ENCODE results near the gene PDIA6.

PDIA6 gene

GRCh38 chr2:10812362-10813162, at the start of gene PDIA6:
Gene PDIA6 (minus strand): TSS chr2:10812785. CDS start chr2:10812696, 89 bp downstream.
- Histone ChIP-seq H3K4me1 (ENCODE audit: low read length) (peaks cover 29% of the 10 kb centered on the region), H3K27ac (ENCODE audit: low read length) (peak within 1 kb of the TSS; percentile 89), H3K4me3 (ENCODE audit: low read length) (peak within 1 kb of the TSS; percentile 97), H3K9ac (ENCODE audit: low read length) (peak within 1 kb of the TSS; percentile 95), H3K9me3 (ENCODE audit: insufficient read depth, low read length) (no peaks in the 10 kb centered on the region), H3K36me3 (replicated peaks; ENCODE audit: low read depth, low read length) (peaks cover 30% of the 10 kb centered on the region), H3K4me2 (ENCODE audit: low read length) (peak within 1 kb of the TSS; percentile 94), H2AFZ (ENCODE audit: low read depth, low read length) (peak within 1 kb of the TSS; percentile 66; the same call in 1 of the 2 replicates), H4K20me1 (ENCODE audit: insufficient read depth, low read length) (peaks cover 41% of the 10 kb centered on the region), H3K79me2 (ENCODE audit: low read length) (peaks cover 53% of the 10 kb centered on the region), H3K27me3 (ENCODE audit: low read depth, low read length) (peaks cover 25% of the 10 kb centered on the region)
- TF ChIP-seq CTCF (IDR thresholded peaks at IDR 0.05; ENCODE audit: low read depth, low read length) (no peak), EZH2phosphoT487 (IDR thresholded peaks at IDR 0.05; ENCODE audit: low read depth) (no peak)

- H3K9ac ChIP-seq (ENCODE audit: low read length), result no peak overlapping the region
- H3K27me3 ChIP-seq (ENCODE audit: low read depth, low read length), result peaks cover 68% of the 10 kb centered on the region
- no peak overlapping the region for H3K4me2 ChIP-seq (ENCODE audit: low read length)
- H2AFZ ChIP-seq (ENCODE audit: low read depth, low read length), result no peak overlapping the region
- no peaks in the 10 kb centered on the region for H3K9me3 ChIP-seq (ENCODE audit: insufficient read depth, low read length)
- H4K20me1 ChIP-seq (ENCODE audit: insufficient read depth, low read length), result no peaks in the 10 kb centered on the region
- H3K4me1 ChIP-seq (ENCODE audit: low read length), result peaks cover 35% of the 10 kb centered on the region
- TF ChIP-seq CTCF (IDR thresholded peaks at IDR 0.05; ENCODE audit: low read depth, low read length), result no peak
- TF ChIP-seq EZH2phosphoT487 (IDR thresholded peaks at IDR 0.05; ENCODE audit: low read depth), result no peak
- no peak overlapping the region for H3K4me3 ChIP-seq (ENCODE audit: low read length)
- no peaks in the 10 kb centered on the region for H3K79me2 ChIP-seq (ENCODE audit: low read length)
- no peak overlapping the region for H3K27ac ChIP-seq (ENCODE audit: low read length)
- H3K36me3 ChIP-seq (replicated peaks; ENCODE audit: low read depth, low read length), result no peaks in the 10 kb centered on the region
Observed at GRCh38 chr2:10862330-10862729, 49.7 kb upstream of the PDIA6 start.

GRCh38 chr2:10861765-10862164, 49.2 kb upstream of the PDIA6 start:
- H3K4me2 ChIP-seq (ENCODE audit: low read length), result no peak overlapping the region
- no peak overlapping the region for H3K27ac ChIP-seq (ENCODE audit: low read length)
- H3K9ac ChIP-seq (ENCODE audit: low read length), result no peak overlapping the region
- no peaks in the 10 kb centered on the region for H3K9me3 ChIP-seq (ENCODE audit: insufficient read depth, low read length)
- no peaks in the 10 kb centered on the region for H4K20me1 ChIP-seq (ENCODE audit: insufficient read depth, low read length)
- peaks cover 69% of the 10 kb centered on the region for H3K27me3 ChIP-seq (ENCODE audit: low read depth, low read length)
- H3K4me3 ChIP-seq (ENCODE audit: low read length), result no peak overlapping the region
- TF ChIP-seq EZH2phosphoT487 (IDR thresholded peaks at IDR 0.05; ENCODE audit: low read depth) (no peak), CTCF (IDR thresholded peaks at IDR 0.05; ENCODE audit: low read depth, low read length) (no peak)
- H3K4me1 ChIP-seq (ENCODE audit: low read length), result peaks cover 32% of the 10 kb centered on the region
- H3K36me3 ChIP-seq (replicated peaks; ENCODE audit: low read depth, low read length), result no peaks in the 10 kb centered on the region
- no peak overlapping the region for H2AFZ ChIP-seq (ENCODE audit: low read depth, low read length)
- no peaks in the 10 kb centered on the region for H3K79me2 ChIP-seq (ENCODE audit: low read length)

GRCh38 chr2:10860814-10861325, 48.3 kb upstream of the PDIA6 start:
- H3K4me1 ChIP-seq (ENCODE audit: low read length), result peaks cover 24% of the 10 kb centered on the region
- H3K4me3 ChIP-seq (ENCODE audit: low read length), result no peak overlapping the region
- TF ChIP-seq CTCF (IDR thresholded peaks at IDR 0.05; ENCODE audit: low read depth, low read length), result no peak
- H3K27me3 ChIP-seq (ENCODE audit: low read depth, low read length), result peaks cover 66% of the 10 kb centered on the region
- no peak overlapping the region for H3K9ac ChIP-seq (ENCODE audit: low read length)
- H3K36me3 ChIP-seq (replicated peaks; ENCODE audit: low read depth, low read length), result no peaks in the 10 kb centered on the region
- no peak overlapping the region for H2AFZ ChIP-seq (ENCODE audit: low read depth, low read length)
- no peaks in the 10 kb centered on the region for H4K20me1 ChIP-seq (ENCODE audit: insufficient read depth, low read length)
- H3K9me3 ChIP-seq (ENCODE audit: insufficient read depth, low read length), result no peaks in the 10 kb centered on the region
- H3K4me2 ChIP-seq (ENCODE audit: low read length), result no peak overlapping the region
- H3K27ac ChIP-seq (ENCODE audit: low read length), result no peak overlapping the region
- H3K79me2 ChIP-seq (ENCODE audit: low read length), result no peaks in the 10 kb centered on the region

Measured in OCI-LY3 (cell line).